HEK293T (cell line): Measurements from ENCODE around the gene MYO19.
A peak's percentile ranks its signal among the peaks of the same experiment; 100 is the strongest.

Experiments used
- CTCF ChIA-PET: fragments of 350-600 bp; formaldehyde crosslinking; extraction: SDS; loops from one replicate; lab custom pipeline; 2021; ENCODE audit warnings: antibody characterized with exemption, inconsistent platforms; lab: Yijun Ruan, JAX
- POLR2A ChIA-PET: fragments of 350-600 bp; formaldehyde crosslinking; extraction: SDS; loops from one replicate; lab custom pipeline; 2020; ENCODE audit warnings: antibody characterized with exemption, inconsistent platforms; lab: Yijun Ruan, JAX
- DNase-seq: peaks from one replicate; pipeline ENCODE4 v3.0.0; 2012; ENCODE audit warnings: mixed read lengths; ENCODE audit errors: extremely low spot score
- ARNT ChIP-seq: fragments of 450-650 bp; IDR thresholded peaks from 2 replicates; pipeline ENCODE4 v1.6.1; 2017; ENCODE audit warnings: mild to moderate bottlenecking
- BHLHE40 ChIP-seq: fragments of 450-650 bp; IDR thresholded peaks from 2 replicates; pipeline ENCODE4 v1.6.1; 2016; ENCODE audit warnings: mild to moderate bottlenecking, moderate library complexity, borderline replicate concordance
- CTBP1 ChIP-seq: fragments of 450-650 bp; IDR thresholded peaks from 2 replicates; pipeline ENCODE4 v1.6.1; 2016; ENCODE audit warnings: borderline replicate concordance
- ELF4 ChIP-seq: fragments of 450-650 bp; IDR thresholded peaks from 2 replicates; pipeline ENCODE4 v1.6.1; 2017; ENCODE audit warnings: antibody characterized with exemption
- FOXA1 ChIP-seq: fragments of 450-650 bp; IDR thresholded peaks from 2 replicates; pipeline ENCODE4 v1.6.1; 2016; ENCODE audit warnings: mild to moderate bottlenecking
- FOXK2 ChIP-seq: fragments of 450-650 bp; IDR thresholded peaks from 2 replicates; pipeline ENCODE4 v1.6.1; 2016; ENCODE audit warnings: mild to moderate bottlenecking
- FOXM1 ChIP-seq: fragments of 450-650 bp; IDR thresholded peaks from 2 replicates; pipeline ENCODE4 v1.6.1; 2017; ENCODE audit warnings: mild to moderate bottlenecking, borderline replicate concordance
- HDGF ChIP-seq: fragments of 450-650 bp; IDR thresholded peaks from 2 replicates; pipeline ENCODE4 v1.6.1; 2017; ENCODE audit warnings: antibody characterized with exemption, borderline replicate concordance
- L3MBTL2 ChIP-seq: fragments of 450-650 bp; conservative IDR thresholded peaks from 2 replicates; pipeline ENCODE4 v1.6.1; 2016; ENCODE audit warnings: mild to moderate bottlenecking
- LEF1 ChIP-seq: fragments of 450-650 bp; IDR thresholded peaks from 2 replicates; pipeline ENCODE4 v1.6.1; 2017; ENCODE audit warnings: mild to moderate bottlenecking, borderline replicate concordance
- NFRKB ChIP-seq: fragments of 450-650 bp; IDR thresholded peaks from 2 replicates; pipeline ENCODE4 v1.6.1; 2016; ENCODE audit warnings: mild to moderate bottlenecking, moderate library complexity
- SP1 ChIP-seq: fragments of 450-650 bp; IDR thresholded peaks from 2 replicates; pipeline ENCODE4 v1.6.1; 2017
- SUZ12 ChIP-seq: fragments of 450-650 bp; IDR thresholded peaks from 2 replicates; pipeline ENCODE4 v1.6.1; 2016; ENCODE audit warnings: mild to moderate bottlenecking
- TARDBP ChIP-seq: fragments of 450-650 bp; IDR thresholded peaks from 2 replicates; pipeline ENCODE4 v1.6.1; 2016
- ZNF384 ChIP-seq: fragments of 450-650 bp; IDR thresholded peaks from 2 replicates; pipeline ENCODE4 v1.6.1; 2016
- TF ChIP-seq, protein P1 (sequence below): fragments of 450-650 bp; IDR thresholded peaks from 2 replicates; pipeline ENCODE4 v1.6.1; 2016

Gene MYO19

DNA sequence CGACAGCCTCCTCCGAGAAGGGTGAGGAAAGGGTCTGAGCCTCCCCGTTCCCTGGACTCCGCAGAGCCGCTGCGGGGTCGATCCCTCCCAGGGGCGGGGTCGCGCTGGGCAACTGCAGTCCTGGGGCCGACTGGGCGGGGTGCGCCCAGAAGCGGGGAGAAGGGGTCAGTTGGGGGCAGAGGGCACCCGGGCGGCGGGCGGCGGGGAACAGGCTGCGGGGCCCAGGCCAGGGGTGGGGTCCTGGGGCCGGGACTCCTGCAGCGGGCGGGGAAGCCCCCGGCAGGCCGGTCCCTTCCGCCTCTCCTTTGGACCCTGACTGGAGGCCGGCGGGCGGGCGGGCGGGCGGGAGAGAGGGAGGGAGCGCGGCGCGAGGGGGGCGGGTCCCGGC, 10.4 kb upstream of the MYO19 start:
- POLR2A ChIA-PET, result interaction anchor here (0.6 to 4.9 kb wide), 8 partner anchors 11 to 58 kb away, joined by 4 to 88 read pairs (median 8); partner anchors contain the start of genes DHRS11, MRM1, MYO19 and PIGW
- DNase-seq, result no peak
- CTCF ChIA-PET, result interaction anchor here (1.7 kb wide), 1 partner anchor 11 kb away, joined by 7 read pairs; the partner anchor contains the start of genes MYO19 and PIGW
- TF ChIP-seq BHLHE40, result no peak
- TF ChIP-seq CTBP1, result no peak
- no peak for TF ChIP-seq ZNF384
- TF ChIP-seq L3MBTL2, result no peak
- TF ChIP-seq ELF4, result no peak
- no peak for TF ChIP-seq FOXM1
- TF ChIP-seq FOXK2, result no peak
- TF ChIP-seq HDGF, result no peak
- no peak for TF ChIP-seq SUZ12
- no peak for TF ChIP-seq LEF1
- no peak for TF ChIP-seq ARNT
- no peak for TF ChIP-seq SP1
- no peak for TF ChIP-seq TARDBP

DNA sequence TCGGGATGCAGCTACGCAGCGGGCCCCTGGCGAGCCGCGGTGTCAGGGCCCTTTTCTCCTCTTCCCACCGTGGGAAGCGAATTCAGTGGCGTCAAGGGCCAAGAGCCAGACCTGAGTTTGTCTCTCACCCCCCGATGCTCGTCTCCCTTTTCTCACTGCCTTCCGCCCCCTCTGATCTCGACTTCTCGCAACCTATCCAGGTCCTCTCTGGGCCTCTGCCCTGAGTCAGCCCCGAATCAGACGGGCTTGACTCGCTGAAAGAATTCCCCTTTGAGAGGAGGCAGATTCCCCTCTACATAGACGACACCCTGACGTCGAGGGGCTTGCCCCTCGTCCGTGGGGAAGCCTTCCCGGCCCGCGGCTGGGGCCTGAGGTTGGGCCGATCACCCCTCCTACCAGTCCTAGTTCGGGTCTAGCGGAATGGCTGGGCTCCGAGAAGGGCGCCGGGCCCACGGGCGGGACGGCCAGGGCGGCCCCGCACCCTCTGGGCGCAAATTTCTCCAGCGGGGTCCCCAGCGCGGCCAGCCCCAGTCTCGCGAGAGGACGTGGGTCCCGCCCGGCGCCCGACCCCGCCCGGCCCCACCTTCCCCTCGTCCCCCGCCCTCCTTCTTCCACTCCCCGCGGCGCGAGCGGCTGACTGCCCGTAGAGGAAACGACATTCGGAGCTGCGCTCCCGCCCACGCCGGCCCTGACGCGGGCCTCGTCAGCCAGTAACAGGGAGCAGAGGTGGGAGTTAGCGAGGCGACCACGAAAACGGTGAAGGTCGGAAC, 9.8 kb upstream of the MYO19 start, which contains the start of gene GGNBP2:
GGNBP2 (plus strand) TSS at position 613 of the 770 bp plus-strand sequence. CDS start 806 bp downstream, outside the sequence.
- CTCF ChIA-PET, result interaction anchor here (1.2 to 1.7 kb wide), 2 partner anchors 10 kb away, joined by 3 to 7 read pairs; partner anchors contain the start of genes MYO19 and PIGW
- peak; percentile 75 for DNase-seq
- TF ChIP-seq ARNT, result no peak
- TF ChIP-seq L3MBTL2, result peak; percentile 23; the same call in 1 of the 2 replicates
- POLR2A ChIA-PET, result interaction anchor here (0.6 to 4.9 kb wide), 12 partner anchors 10 to 613 kb away, joined by 3 to 88 read pairs (median 5); partner anchors contain the start of genes DHRS11, MRM1, MYO19 and PIGW

DNA sequence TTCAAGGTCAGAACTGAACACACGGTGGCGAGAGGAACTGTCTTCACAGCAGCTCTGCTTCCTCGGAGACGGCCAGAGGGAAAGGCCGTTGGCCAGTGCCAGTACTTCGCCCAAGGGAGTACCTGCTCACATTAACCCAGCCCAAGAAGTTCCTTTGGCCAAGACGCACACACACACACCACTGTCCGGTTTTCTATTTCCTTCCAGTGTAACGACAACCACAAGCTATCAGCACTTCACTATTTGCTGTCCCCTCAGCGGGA, 9.3 kb upstream of the MYO19 start:
- POLR2A ChIA-PET, result interaction anchor here (0.7 to 4.9 kb wide), 9 partner anchors 10 to 612 kb away, joined by 3 to 88 read pairs (median 4); partner anchors contain the start of genes MRM1, MYO19 and PIGW
- CTCF ChIA-PET, result interaction anchor here (1.2 kb wide), 1 partner anchor 10 kb away, joined by 3 read pairs; the partner anchor contains the start of genes MYO19 and PIGW
- peak; percentile 16 for DNase-seq
- TF ChIP-seq LEF1 (no peak), HDGF (no peak), SP1 (no peak), TARDBP (no peak), FOXK2 (no peak), ELF4 (no peak), L3MBTL2 (no peak), ARNT (no peak), FOXA1 (no peak), ZNF384 (no peak), SUZ12 (no peak), FOXM1 (no peak), BHLHE40 (no peak), NFRKB (no peak), CTBP1 (no peak)
- TF ChIP-seq, protein P1, sequence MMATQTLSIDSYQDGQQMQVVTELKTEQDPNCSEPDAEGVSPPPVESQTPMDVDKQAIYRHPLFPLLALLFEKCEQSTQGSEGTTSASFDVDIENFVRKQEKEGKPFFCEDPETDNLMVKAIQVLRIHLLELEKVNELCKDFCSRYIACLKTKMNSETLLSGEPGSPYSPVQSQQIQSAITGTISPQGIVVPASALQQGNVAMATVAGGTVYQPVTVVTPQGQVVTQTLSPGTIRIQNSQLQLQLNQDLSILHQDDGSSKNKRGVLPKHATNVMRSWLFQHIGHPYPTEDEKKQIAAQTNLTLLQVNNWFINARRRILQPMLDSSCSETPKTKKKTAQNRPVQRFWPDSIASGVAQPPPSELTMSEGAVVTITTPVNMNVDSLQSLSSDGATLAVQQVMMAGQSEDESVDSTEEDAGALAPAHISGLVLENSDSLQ, result no peak

DNA sequence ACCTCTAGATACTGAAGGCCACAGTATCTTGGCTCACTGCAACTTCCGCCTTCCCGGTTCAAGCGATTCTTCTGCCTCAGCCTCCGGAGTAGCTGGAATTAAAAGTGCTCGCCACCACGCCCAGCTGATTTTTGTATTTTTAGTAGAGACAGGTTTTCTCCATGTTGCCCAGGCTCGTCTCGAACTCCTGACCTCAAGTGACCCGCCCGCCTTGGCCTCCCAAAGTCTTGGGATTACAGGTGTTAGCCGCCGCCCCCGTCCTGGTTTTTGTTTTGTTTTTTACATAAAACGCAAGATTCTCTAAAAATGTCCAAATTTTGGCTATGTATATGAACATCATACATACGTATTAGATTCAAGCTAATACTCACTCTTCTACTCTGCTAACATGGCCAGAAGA, 8.1 kb upstream of the MYO19 start:
- ChIA-PET CTCF (no interaction called here), POLR2A (interaction anchor here (4.9 kb wide), 1 partner anchor 8 kb away, joined by 88 read pairs; the partner anchor contains the start of genes MYO19 and PIGW)
- DNase-seq, result no peak
- TF ChIP-seq SUZ12 (no peak), SP1 (no peak), L3MBTL2 (no peak), LEF1 (no peak), BHLHE40 (no peak), FOXM1 (no peak), FOXA1 (no peak), NFRKB (no peak), ARNT (no peak), TARDBP (no peak), ELF4 (no peak), ZNF384 (no peak), CTBP1 (no peak), FOXK2 (no peak), HDGF (no peak)
- TF ChIP-seq, protein P1, result no peak

DNA sequence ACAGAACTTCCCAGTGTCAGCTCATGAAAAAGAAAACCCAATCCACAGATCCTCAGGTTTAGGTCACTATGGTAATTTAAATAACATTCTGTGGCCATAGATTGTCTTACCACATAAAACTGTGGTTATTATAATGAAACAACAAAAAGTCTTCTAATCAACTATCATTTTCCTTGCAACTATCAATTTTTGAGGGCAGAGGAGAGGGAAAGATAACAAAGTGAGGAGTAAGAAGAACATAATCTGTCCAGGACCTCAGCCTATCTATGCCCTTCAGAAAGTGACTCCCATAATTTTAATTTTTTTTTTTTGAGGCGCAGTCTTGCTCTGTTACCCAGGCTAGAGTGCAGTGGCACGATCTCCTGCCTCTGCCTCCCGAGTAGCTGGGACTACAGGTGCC, 6.0 kb upstream of the MYO19 start:
- no peak for DNase-seq
- no peak for TF ChIP-seq TARDBP
- TF ChIP-seq HDGF, result no peak
- no peak for TF ChIP-seq NFRKB
- TF ChIP-seq SP1, result no peak
- TF ChIP-seq FOXA1, result no peak
- TF ChIP-seq ELF4, result no peak
- no peak for TF ChIP-seq ARNT
- TF ChIP-seq CTBP1, result no peak
- no peak for TF ChIP-seq FOXM1
- TF ChIP-seq L3MBTL2, result no peak
- TF ChIP-seq LEF1, result no peak
- TF ChIP-seq, protein P1, result no peak
- TF ChIP-seq BHLHE40, result no peak
- POLR2A ChIA-PET, result no interaction called here

More for the DNA sequence above, 6.0 kb upstream of the MYO19 start:
- CTCF ChIA-PET, result no interaction called here
